WTC11 (cell line): ENCODE results near the gene WDCP. TPM values are rescaled to one million over a fixed set of nuclear protein-coding genes. Genes with fewer than 3 reads are reported as not detected.

ENCODE experiments used
- AR ChIP-seq: fragments of 250-450 bp; sonication (Bioruptor Pico); IDR thresholded peaks from 2 replicates; pipeline ENCODE4 v1.9.0; 2021; ENCODE audit warnings: mild to moderate bottlenecking
- CREM ChIP-seq: sonication (generic); formaldehyde crosslinking; IDR thresholded peaks from 2 replicates; pipeline ENCODE4 v1.8.1; 2022; ENCODE audit warnings: mild to moderate bottlenecking, missing genetic modification reagents, moderate library complexity
- ELF4 ChIP-seq: sonication (generic); formaldehyde crosslinking; IDR thresholded peaks from 2 replicates; pipeline ENCODE4 v1.8.1; 2022; ENCODE audit warnings: low read depth, mild to moderate bottlenecking, moderate library complexity, missing genetic modification reagents
- ERG ChIP-seq: fragments of 250-450 bp; sonication (Bioruptor Pico); IDR thresholded peaks from 2 replicates; pipeline ENCODE4 v1.8.0; 2021; ENCODE audit warnings: mild to moderate bottlenecking
- FOXP1 ChIP-seq: sonication (generic); formaldehyde crosslinking; IDR thresholded peaks from 2 replicates; pipeline ENCODE4 v1.8.0; 2022; ENCODE audit warnings: missing genetic modification reagents, mild to moderate bottlenecking, moderate library complexity, borderline replicate concordance
- IRF2 ChIP-seq: sonication (generic); formaldehyde crosslinking; IDR thresholded peaks from 2 replicates; pipeline ENCODE4 v1.8.0; 2022; ENCODE audit warnings: low read depth, missing genetic modification reagents, borderline replicate concordance
- JUN ChIP-seq: sonication (generic); formaldehyde crosslinking; IDR thresholded peaks from 2 replicates; pipeline ENCODE4 v1.8.0; 2023; ENCODE audit warnings: mild to moderate bottlenecking, missing genetic modification reagents
- KAT7 ChIP-seq: sonication (generic); formaldehyde crosslinking; IDR thresholded peaks from 2 replicates; pipeline ENCODE4 v1.8.1; 2023; ENCODE audit warnings: missing genetic modification reagents, mild to moderate bottlenecking, borderline replicate concordance
- NR2C2 ChIP-seq: sonication (generic); formaldehyde crosslinking; IDR thresholded peaks from 2 replicates; pipeline ENCODE4 v1.8.0; 2022; ENCODE audit warnings: mild to moderate bottlenecking, missing genetic modification reagents
- PREB ChIP-seq: sonication (generic); formaldehyde crosslinking; IDR thresholded peaks from 2 replicates; pipeline ENCODE4 v1.8.1; 2022; ENCODE audit warnings: mild to moderate bottlenecking, missing genetic modification reagents, moderate library complexity, borderline replicate concordance
- SMAD3 ChIP-seq: sonication (generic); formaldehyde crosslinking; IDR thresholded peaks from 2 replicates; pipeline ENCODE4 v1.8.0; 2022; ENCODE audit warnings: missing genetic modification reagents, mild to moderate bottlenecking, borderline replicate concordance
- STAT6 ChIP-seq: sonication (generic); formaldehyde crosslinking; conservative IDR thresholded peaks from 2 replicates; pipeline ENCODE4 v1.8.1; 2023; ENCODE audit warnings: mild to moderate bottlenecking, low read depth, missing genetic modification reagents, moderate library complexity
- TCF7 ChIP-seq: sonication (generic); formaldehyde crosslinking; IDR thresholded peaks from 2 replicates; pipeline ENCODE4 v1.8.0; 2022; ENCODE audit warnings: mild to moderate bottlenecking, low read depth, missing genetic modification reagents, moderate library complexity
- TEAD1 ChIP-seq: sonication (generic); formaldehyde crosslinking; IDR thresholded peaks from 2 replicates; pipeline ENCODE4 v1.8.0; 2022; ENCODE audit warnings: mild to moderate bottlenecking, missing genetic modification reagents
- ZBTB43 ChIP-seq: sonication (generic); formaldehyde crosslinking; IDR thresholded peaks from 2 replicates; pipeline ENCODE4 v1.8.1; 2023; ENCODE audit warnings: mild to moderate bottlenecking, missing genetic modification reagents
- ZNF121 ChIP-seq: sonication (generic); formaldehyde crosslinking; IDR thresholded peaks from 2 replicates; pipeline ENCODE4 v1.8.0; 2023; ENCODE audit warnings: missing genetic modification reagents
- ZNF263 ChIP-seq: sonication (generic); formaldehyde crosslinking; IDR thresholded peaks from 2 replicates; pipeline ENCODE4 v1.8.1; 2022; ENCODE audit warnings: low read depth, mild to moderate bottlenecking, moderate library complexity, missing genetic modification reagents
- ZNF281 ChIP-seq: sonication (generic); formaldehyde crosslinking; IDR thresholded peaks from 2 replicates; pipeline ENCODE4 v1.8.0; 2023; ENCODE audit warnings: mild to moderate bottlenecking, missing genetic modification reagents
- ZNF423 ChIP-seq: fragments of 250-450 bp; sonication (Bioruptor Pico); IDR thresholded peaks from 2 replicates; pipeline ENCODE4 v2.1.2; 2022; ENCODE audit warnings: mild to moderate bottlenecking, moderate library complexity
- ZNF425 ChIP-seq: fragments of 250-450 bp; sonication (Bioruptor Pico); conservative IDR thresholded peaks from 2 replicates; pipeline ENCODE4 v1.9.0; 2021; ENCODE audit warnings: mild to moderate bottlenecking
- ZNF512 ChIP-seq: sonication (generic); formaldehyde crosslinking; IDR thresholded peaks from 2 replicates; pipeline ENCODE4 v1.8.1; 2022; ENCODE audit warnings: missing genetic modification reagents, borderline replicate concordance
- total RNA-seq: library from RNA; stranded (reverse); gene quantifications from 3 replicates; pipeline ENCODE4 v1.2.3, GENCODE V29; 2021

Gene WDCP
- total RNA-seq, 1 experiment from 2014 or later = 31.9 TPM

GRCh38 chr2:24084386-24085199, 37.4 kb upstream of the WDCP start, which contains the start of gene TP53I3 (continued):
- no peak; the same call in none of the 2 replicates for TF ChIP-seq ZBTB43
- no peak for TF ChIP-seq IRF2
- no peak for TF ChIP-seq ERG (CRISPR knock-in tag)
- TF ChIP-seq ZNF121 = no peak
- no peak for TF ChIP-seq SMAD3
- TF ChIP-seq ZNF423 = no peak
- TF ChIP-seq JUN = no peak
- TF ChIP-seq ZNF425 (CRISPR knock-in tag) = no peak
- 0 out of 2 replicates have a peak, but pooled peaks have one; percentile 29 for TF ChIP-seq KAT7 (CRISPR knock-in tag)
- 0 out of 2 replicates have a peak, but pooled peaks have one; percentile 33 for TF ChIP-seq AR (CRISPR knock-in tag)
- TF ChIP-seq STAT6 = no peak
- no peak for TF ChIP-seq TCF7 (CRISPR knock-in tag)
- TF ChIP-seq TEAD1 (CRISPR knock-in tag) = no peak; the same call in 1 of the 2 replicates
- TF ChIP-seq ELF4 = no peak
- no peak for TF ChIP-seq PREB (CRISPR knock-in tag)
- no peak; the same call in 1 of the 2 replicates for TF ChIP-seq ZNF281 (CRISPR knock-in tag)
- 0 out of 2 replicates have a peak, but pooled peaks have one; percentile 39 for TF ChIP-seq FOXP1 (CRISPR knock-in tag)
- no peak for TF ChIP-seq NR2C2
- TF ChIP-seq ZNF263 (CRISPR knock-in tag) = no peak
- no peak for TF ChIP-seq ZNF512 (CRISPR knock-in tag)
- TF ChIP-seq CREM (CRISPR knock-in tag) = peak; percentile 45; the same call in 1 of the 2 replicates
